Upper lobe of left lung (tissue), 6 donors: ENCODE measurements around the gene SPCS1. TPM values are rescaled to one million over a fixed set of nuclear protein-coding genes. Genes with fewer than 3 reads are reported as not detected.
"Not testable (repeated sequence)": the region's sequence is repeated elsewhere in the genome, so short reads cannot be mapped to it uniquely, and the experiment has no call there.

Experiments
- ATAC-seq, 2 donors: fragments of 200-7000 bp; cut with Tn5 transposase; one replicate each; pipeline ENCODE4 v1.9.1; 2022; ENCODE audit warnings: mild to moderate bottlenecking in 2 of 2, moderate library complexity in 2 of 2; ENCODE audit not compliant: low FRiP score in 2 of 2
- DNase-seq, 2 donors: peaks; one replicate each; pipeline ENCODE4 v3.0.0-alpha.2; 2019 to 2020
- H3K27ac ChIP-seq, 4 donors: fragments of 200-600 bp; sonication (generic); one replicate each; pipeline ENCODE4 v1.5.1; 2016 to 2019
- H3K27me3 ChIP-seq, 4 donors: fragments of 200-600 bp; sonication (generic); one replicate each; pipeline ENCODE4 v1.5.1; 2017 to 2019
- H3K36me3 ChIP-seq, 4 donors: fragments of 200-600 bp; sonication (generic); one replicate each; pipeline ENCODE4 v1.5.1; 2016 to 2019
- H3K4me1 ChIP-seq, 4 donors: fragments of 200-600 bp; sonication (generic); one replicate each; pipeline ENCODE4 v1.5.1; 2018 to 2019
- H3K4me3 ChIP-seq, 4 donors: fragments of 200-600 bp; sonication (generic); one replicate each; pipeline ENCODE4 v1.5.1; 2017 to 2019; ENCODE audit warnings: mild to moderate bottlenecking in 2 of 4, moderate library complexity in 1 of 4
- H3K9me3 ChIP-seq, 4 donors: fragments of 200-600 bp; sonication (generic); one replicate each; pipeline ENCODE4 v1.5.1; 2018 to 2019
- EP300 ChIP-seq, 4 donors: sonication (generic); formaldehyde crosslinking; IDR thresholded peaks; one replicate each; pipeline ENCODE4 v1.5.1; 2017; ENCODE audit warnings: antibody characterized with exemption in 4 of 4, control low read depth in 2 of 4
- POLR2A ChIP-seq, 4 donors: fragments of 450-650 bp; IDR thresholded peaks; one replicate each; pipeline ENCODE4 v1.5.1; 2016 to 2017; ENCODE audit warnings: antibody characterized with exemption in 4 of 4, mild to moderate bottlenecking in 2 of 4
- POLR2AphosphoS5 ChIP-seq, 2 donors: sonication (generic); formaldehyde crosslinking; IDR thresholded peaks; one replicate each; pipeline ENCODE4 v1.5.1; 2017; ENCODE audit warnings: antibody characterized with exemption in 2 of 2
- WGBS, 2 donors: methylation state at CpG; one replicate each; pipeline ENCODE4 v1.1.5; 2017 to 2018; 5-methylcytosine and 5-hydroxymethylcytosine counted together
- total RNA-seq, 6 donors: library from RNA; depleted of rRNA in 4 of 6; stranded (reverse); fragments of >200 nt in 4 of 6; gene quantifications; one replicate each; pipeline versions ENCODE4 v1.1.0 to v1.2.1, GENCODE V29; 2016 to 2021
- TF ChIP-seq, protein P1 (sequence below), 6 experiments: fragments of 450-650 bp in 4 of 6; fragments of 200-600 bp in 2 of 6; sonication (generic) in 2 of 6; IDR thresholded peaks; one replicate each; pipeline ENCODE4 v1.5.1; 2016 to 2019; ENCODE audit warnings: antibody characterized with exemption in 6 of 6
- donor health status: DM: no; HTN: no; CAD: no; lungs with moderate emphysema.
- donor health status: DM: no; HTN: yes; CAD: no; lungs with severe emphysema.

SPCS1 gene
- total RNA-seq, 6 donors from 2014 or later = 13.6 to 92.4 (median 77.6) TPM

- WGBS, 2 donors = 96 to 100% methylated on average over 1 of the region's 1 CpG
- Histone ChIP-seq H3K36me3 (peaks cover 0 to 3% (median 1%) of the 10 kb centered on the region in 4 donors), H3K9me3 (peaks cover 0 to 8% (median 0%) of the 10 kb centered on the region in 4 donors), H3K27me3 (no peaks in the 10 kb centered on the region), H3K4me1 (peaks cover 0 to 17% (median 13%) of the 10 kb centered on the region in 4 donors), H3K27ac (no peak overlapping the region), H3K4me3 (no peak overlapping the region)
- no peak for ATAC-seq
- DNase-seq = no peak
- no peak for TF ChIP-seq EP300 (IDR thresholded peaks at IDR 0.05)
- TF ChIP-seq POLR2A (IDR thresholded peaks at IDR 0.05) = no peak
- no peak for TF ChIP-seq POLR2AphosphoS5 (IDR thresholded peaks at IDR 0.05)
- TF ChIP-seq, protein P1, sequence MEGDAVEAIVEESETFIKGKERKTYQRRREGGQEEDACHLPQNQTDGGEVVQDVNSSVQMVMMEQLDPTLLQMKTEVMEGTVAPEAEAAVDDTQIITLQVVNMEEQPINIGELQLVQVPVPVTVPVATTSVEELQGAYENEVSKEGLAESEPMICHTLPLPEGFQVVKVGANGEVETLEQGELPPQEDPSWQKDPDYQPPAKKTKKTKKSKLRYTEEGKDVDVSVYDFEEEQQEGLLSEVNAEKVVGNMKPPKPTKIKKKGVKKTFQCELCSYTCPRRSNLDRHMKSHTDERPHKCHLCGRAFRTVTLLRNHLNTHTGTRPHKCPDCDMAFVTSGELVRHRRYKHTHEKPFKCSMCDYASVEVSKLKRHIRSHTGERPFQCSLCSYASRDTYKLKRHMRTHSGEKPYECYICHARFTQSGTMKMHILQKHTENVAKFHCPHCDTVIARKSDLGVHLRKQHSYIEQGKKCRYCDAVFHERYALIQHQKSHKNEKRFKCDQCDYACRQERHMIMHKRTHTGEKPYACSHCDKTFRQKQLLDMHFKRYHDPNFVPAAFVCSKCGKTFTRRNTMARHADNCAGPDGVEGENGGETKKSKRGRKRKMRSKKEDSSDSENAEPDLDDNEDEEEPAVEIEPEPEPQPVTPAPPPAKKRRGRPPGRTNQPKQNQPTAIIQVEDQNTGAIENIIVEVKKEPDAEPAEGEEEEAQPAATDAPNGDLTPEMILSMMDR (IDR thresholded peaks at IDR 0.05) = no peak
These were observed 18.6 kb downstream of the SPCS1 start for GRCh38 chr3:52724511-52724910.

- peaks cover 5 to 34% (median 16%) of the 10 kb centered on the region in 4 donors for H3K36me3 ChIP-seq
- 68 to 70% methylated on average over 3 of the region's 3 CpGs for WGBS, 2 donors
- H3K27ac ChIP-seq, H3K4me3 ChIP-seq, ATAC-seq, H3K4me1 ChIP-seq, H3K27me3 ChIP-seq, H3K9me3 ChIP-seq, DNase-seq: not testable (repeated sequence)
These were observed 22.8 kb downstream of the SPCS1 start for GRCh38 chr3:52728753-52729152.

DNA sequence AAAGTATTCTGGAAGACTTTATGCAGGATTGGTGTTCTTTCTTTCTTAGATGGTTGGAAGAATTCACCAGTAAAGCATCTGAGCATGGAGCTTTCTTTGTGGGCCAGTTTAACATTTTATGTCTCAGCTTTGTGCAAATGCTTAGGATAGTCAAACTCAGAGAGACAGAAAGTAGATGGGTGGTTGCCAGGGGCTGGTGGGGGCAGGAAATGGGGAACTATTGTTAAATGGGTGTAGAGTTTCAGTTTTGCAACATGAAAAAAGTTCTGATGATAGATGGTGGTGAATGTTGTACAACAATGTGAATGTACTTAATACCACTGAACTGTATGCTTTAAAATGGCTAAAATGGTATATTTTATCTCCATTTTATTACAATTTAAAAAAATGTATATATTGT is 24.8 kb downstream of the SPCS1 start:
- TF ChIP-seq POLR2A (IDR thresholded peaks at IDR 0.05) = no peak

GRCh38 chr3:52731590-52731989 is 25.7 kb downstream of the SPCS1 start:
- no peak for DNase-seq
- Histone ChIP-seq H3K9me3 (peaks cover 0 to 8% (median 0%) of the 10 kb centered on the region in 4 donors), H3K4me3 (no peak overlapping the region), H3K27ac (no peak overlapping the region), H3K27me3 (no peaks in the 10 kb centered on the region), H3K4me1 (no peaks in the 10 kb centered on the region), H3K36me3 (peaks cover 10 to 59% (median 28%) of the 10 kb centered on the region in 4 donors)
- ATAC-seq = no peak
- WGBS, 2 donors = 94 to 98% methylated on average over 10 to 14 of the region's 14 CpGs
- TF ChIP-seq, protein P1 (IDR thresholded peaks at IDR 0.05) = no peak
- TF ChIP-seq POLR2AphosphoS5 (IDR thresholded peaks at IDR 0.05) (no peak), EP300 (IDR thresholded peaks at IDR 0.05) (no peak), POLR2A (IDR thresholded peaks at IDR 0.05) (no peak)

More for the DNA sequence above, 24.8 kb downstream of the SPCS1 start:
- ATAC-seq = no peak
- Histone ChIP-seq H3K27ac (no peak overlapping the region), H3K4me3 (no peak overlapping the region), H3K4me1 (no peaks in the 10 kb centered on the region), H3K36me3 (peaks cover 5 to 52% (median 26%) of the 10 kb centered on the region in 4 donors), H3K27me3 (no peaks in the 10 kb centered on the region), H3K9me3 (peaks cover 0 to 8% (median 0%) of the 10 kb centered on the region in 4 donors)
- DNase-seq = no peak

GRCh38 chr3:52733256-52733891 is 27.5 kb downstream of the SPCS1 start:
- 95 to 98% methylated on average over 10 of the region's 10 CpGs for WGBS, 2 donors
- H3K36me3 ChIP-seq = peaks cover 10 to 77% (median 40%) of the 10 kb centered on the region in 4 donors

More at GRCh38 chr3:52733256-52733891, 27.5 kb downstream of the SPCS1 start:
- DNase-seq = no peak
- no peak overlapping the region for H3K4me3 ChIP-seq
- no peak for ATAC-seq
- H3K27ac ChIP-seq = no peak overlapping the region
- H3K4me1 ChIP-seq = no peaks in the 10 kb centered on the region
- TF ChIP-seq, protein P1 (IDR thresholded peaks at IDR 0.05) = no peak
- TF ChIP-seq EP300 (IDR thresholded peaks at IDR 0.05) = no peak
- no peak for TF ChIP-seq POLR2AphosphoS5 (IDR thresholded peaks at IDR 0.05)
- no peak for TF ChIP-seq POLR2A (IDR thresholded peaks at IDR 0.05)
- peaks cover 0 to 8% (median 0%) of the 10 kb centered on the region in 4 donors for H3K9me3 ChIP-seq
- no peaks in the 10 kb centered on the region for H3K27me3 ChIP-seq
